Tibial nerve (tissue), 4 donors: ENCODE measurements around the gene NECTIN1.

Experiments
- CTCF ChIP-seq, 5 experiments: fragments of 200-600 bp in 3 of 5; fragments of 450-650 bp in 2 of 5; sonication (generic) in 3 of 5; IDR thresholded peaks; one replicate each; pipeline ENCODE4 v1.5.1; 2016 to 2019; ENCODE audit warnings: antibody characterized with exemption in 5 of 5, mild to moderate bottlenecking in 3 of 5, moderate library complexity in 2 of 5
- EP300 ChIP-seq, 2 donors: sonication (generic); formaldehyde crosslinking; IDR thresholded peaks; one replicate each; pipeline ENCODE4 v1.6.1; 2017; ENCODE audit warnings: antibody characterized with exemption in 2 of 2, mild to moderate bottlenecking in 1 of 2

- TF ChIP-seq CTCF (IDR thresholded peaks at IDR 0.05) (no peak), EP300 (IDR thresholded peaks at IDR 0.05) (no peak)
Measured at GRCh38 chr11:119750056-119750455, 21.1 kb upstream of the NECTIN1 start.
